Loucy (cell line): ENCODE data around the gene ZNF423.

Experiments
- EZH2phosphoT487 ChIP-seq: fragments of 200-600 bp; IDR thresholded peaks from 2 replicates; pipeline ENCODE4 v1.6.1; 2018; ENCODE audit warnings: antibody characterized with exemption, mild to moderate bottlenecking, moderate library complexity, borderline replicate concordance
- TF ChIP-seq, protein P1 (sequence below): fragments of 200-600 bp; sonication (generic); conservative IDR thresholded peaks from 2 replicates; pipeline ENCODE4 v1.5.1; 2014; ENCODE audit warnings: mild to moderate bottlenecking, antibody characterized with exemption, low read length

DNA sequence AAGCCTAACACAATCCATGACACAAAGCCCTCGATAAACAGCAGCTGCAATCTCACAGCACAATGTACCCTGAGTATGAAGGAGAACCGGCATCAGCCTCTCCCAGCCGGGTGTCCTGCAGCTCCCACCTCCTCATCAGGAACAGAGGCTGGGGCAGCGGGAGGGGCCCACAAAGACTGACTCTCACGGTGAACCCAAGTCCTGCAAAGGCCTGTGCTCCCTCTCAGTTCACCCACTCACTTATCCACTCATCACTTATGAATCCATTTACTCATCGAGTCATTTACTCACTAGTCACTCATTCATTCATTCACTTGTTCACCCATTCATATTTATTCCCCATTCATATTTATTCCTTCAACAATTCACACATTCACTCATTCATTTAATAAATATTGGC lies 11.6 kb downstream of the ZNF423 start:
- TF ChIP-seq, protein P1, sequence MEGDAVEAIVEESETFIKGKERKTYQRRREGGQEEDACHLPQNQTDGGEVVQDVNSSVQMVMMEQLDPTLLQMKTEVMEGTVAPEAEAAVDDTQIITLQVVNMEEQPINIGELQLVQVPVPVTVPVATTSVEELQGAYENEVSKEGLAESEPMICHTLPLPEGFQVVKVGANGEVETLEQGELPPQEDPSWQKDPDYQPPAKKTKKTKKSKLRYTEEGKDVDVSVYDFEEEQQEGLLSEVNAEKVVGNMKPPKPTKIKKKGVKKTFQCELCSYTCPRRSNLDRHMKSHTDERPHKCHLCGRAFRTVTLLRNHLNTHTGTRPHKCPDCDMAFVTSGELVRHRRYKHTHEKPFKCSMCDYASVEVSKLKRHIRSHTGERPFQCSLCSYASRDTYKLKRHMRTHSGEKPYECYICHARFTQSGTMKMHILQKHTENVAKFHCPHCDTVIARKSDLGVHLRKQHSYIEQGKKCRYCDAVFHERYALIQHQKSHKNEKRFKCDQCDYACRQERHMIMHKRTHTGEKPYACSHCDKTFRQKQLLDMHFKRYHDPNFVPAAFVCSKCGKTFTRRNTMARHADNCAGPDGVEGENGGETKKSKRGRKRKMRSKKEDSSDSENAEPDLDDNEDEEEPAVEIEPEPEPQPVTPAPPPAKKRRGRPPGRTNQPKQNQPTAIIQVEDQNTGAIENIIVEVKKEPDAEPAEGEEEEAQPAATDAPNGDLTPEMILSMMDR, result no peak
- TF ChIP-seq EZH2phosphoT487, result no peak
